SIG-M5 treated with dmso at 0.1 percent for 504 hours (cell line): Measurements from ENCODE around the gene HES4.
"Not testable (repeated sequence)": the region's sequence is repeated elsewhere in the genome, so short reads cannot be mapped to it uniquely, and the experiment has no call there.

Source experiments
- DNase-seq: peaks from one replicate; lab custom pipeline; 2025; ENCODE audit not compliant: unreplicated experiment; lab: John Stamatoyannopoulos, UW

HES4 gene

GRCh38 chr1:981491-981954, 18.4 kb downstream of the HES4 start:
- DNase-seq, result no peak

DNA sequence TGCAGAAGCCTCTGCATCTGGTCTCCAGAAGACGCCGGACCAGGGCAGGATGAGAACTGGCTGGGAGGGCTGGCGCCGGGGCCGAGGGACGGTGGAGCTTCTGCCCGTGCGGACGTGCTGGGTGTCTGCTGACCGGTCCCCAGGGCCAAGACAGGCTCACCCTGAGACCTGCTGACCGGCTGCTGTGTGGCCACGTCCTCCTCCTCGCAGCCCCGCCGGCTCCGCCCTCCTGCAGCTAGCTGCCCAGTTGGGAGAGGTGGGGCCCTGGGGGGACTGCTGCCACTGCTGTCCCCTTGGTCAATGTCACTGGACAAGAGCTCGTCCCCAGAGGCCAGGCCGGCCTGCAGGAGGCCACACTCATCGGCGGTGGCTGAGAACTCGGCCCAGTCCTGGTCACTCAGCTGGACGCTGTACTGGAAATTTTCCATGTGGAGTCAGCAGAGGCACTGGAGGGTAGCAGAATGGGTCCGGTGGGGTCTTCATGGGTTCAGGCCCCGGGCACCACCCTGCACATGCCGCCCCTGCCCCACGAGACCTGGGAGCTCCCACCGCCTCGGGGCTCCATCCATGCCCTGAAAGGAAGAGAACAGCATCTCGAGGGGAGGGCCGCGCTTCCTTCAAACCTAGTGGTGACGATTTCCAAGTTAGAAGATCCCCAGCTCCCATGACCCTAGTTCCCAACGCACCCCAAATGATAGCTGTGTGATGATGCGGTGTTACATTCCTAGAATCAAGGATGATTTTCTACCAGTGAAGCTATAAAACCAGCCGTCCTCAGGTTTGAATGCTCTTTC, 19.1 kb downstream of the HES4 start:
- DNase-seq, result no peak

DNA sequence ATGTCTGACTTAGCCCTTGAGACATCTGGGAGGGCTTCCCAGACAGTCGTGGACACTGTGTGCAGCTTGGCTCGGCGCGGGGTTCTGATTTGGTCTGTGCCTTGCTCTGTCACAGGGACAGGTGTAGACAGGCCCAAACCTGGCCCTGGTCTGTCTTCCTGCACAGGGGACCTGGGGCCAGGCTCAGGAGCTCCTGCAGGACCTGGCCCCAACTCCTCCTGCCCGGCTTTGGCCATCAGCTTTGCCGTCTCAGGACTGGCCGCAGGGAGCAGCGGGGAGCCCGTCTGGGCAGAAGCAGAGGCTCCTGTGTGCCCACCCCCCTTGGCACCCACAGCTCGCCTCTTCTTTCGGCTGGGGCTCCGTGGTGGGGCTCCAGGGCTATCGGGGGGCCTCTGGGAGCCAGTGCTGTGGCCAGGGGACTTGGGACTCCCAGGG, 19.7 kb downstream of the HES4 start:
- DNase-seq, result no peak

GRCh38 chr1:979744-980072, 20.2 kb downstream of the HES4 start:
- no peak for DNase-seq

DNA sequence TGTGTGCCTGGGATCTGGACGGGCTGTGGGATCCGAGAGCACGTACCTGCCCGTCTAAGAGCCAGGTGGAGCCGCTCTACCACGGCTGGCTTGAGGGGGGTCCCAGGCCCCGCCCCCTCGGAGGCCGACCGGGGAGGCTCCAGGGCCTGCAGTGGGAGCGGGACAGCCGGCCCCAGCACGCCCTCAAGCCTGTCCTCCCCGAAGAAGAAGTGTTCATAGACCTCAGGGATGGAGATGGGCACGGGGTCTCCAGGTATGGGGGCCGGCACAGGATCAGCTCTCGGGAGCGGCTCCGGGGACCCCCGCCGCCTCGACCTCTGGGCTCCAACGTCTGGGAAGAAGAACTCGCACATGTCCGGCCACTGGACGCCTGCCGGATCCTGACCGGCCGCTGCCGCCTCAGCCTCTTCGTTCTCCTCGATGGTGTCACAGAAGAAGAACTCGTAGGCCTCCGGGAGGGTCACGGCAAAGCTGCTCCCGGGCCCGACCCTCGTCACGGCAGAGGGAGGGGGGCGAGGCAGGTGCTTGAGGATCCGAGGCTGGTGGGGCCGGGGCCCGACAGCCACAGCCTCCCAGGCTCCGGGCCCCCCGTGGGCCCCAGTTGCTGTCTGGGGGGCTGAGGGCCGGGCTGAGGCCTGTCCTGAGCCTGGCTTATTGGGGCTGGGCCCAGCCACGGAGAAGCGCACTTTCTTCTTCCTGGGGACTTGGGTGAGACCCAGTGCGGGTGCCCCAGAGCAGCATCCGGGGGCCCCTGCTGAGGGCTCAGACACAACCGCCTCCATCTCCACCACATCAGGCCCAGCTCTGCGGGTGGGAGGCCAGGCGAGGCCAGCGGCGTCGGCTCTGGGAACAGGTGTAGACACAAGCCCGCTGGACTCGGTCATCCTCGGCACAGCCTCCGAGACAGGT, 20.8 kb downstream of the HES4 start:
- DNase-seq, result no peak

DNA sequence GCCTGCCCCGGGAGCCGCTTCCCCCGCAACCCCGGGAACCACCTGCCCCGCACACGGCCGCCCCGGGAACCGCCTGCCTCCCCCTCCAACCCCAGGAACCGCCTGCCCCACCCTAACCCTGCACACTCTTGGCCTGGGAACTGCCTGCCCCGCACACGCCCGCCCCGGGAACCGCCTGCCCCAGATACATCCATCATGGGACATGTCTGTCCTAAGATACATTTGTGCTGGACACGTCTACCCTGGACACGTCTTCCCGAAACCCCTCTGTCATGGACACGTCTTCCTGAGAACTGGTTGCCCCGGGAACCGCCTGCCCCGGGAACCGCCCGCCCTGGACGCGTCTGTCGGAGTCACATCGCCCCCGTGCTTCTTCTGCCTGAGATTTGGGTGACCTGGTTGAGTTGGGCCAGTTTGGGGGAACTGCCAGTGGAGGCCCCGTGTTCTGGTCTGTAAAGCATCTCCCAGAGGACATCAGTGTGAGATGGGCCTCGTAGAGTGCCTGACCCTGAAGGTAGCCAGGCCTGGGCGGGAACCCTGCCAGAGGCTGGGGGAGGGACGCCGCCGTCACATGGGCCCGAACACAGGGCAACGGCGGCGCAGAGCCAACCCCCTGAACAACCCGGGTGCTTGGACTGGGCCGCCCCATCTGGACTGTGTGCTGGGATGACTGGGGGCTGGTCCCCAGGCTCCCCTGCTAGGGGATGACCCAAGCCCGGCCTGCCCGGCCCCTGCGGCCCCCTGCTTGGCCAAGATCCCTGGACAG, 21.6 kb downstream of the HES4 start:
- DNase-seq, result no peak

GRCh38 chr1:976791-977190, 23.1 kb downstream of the HES4 start:
- not testable (repeated sequence) for DNase-seq

DNA sequence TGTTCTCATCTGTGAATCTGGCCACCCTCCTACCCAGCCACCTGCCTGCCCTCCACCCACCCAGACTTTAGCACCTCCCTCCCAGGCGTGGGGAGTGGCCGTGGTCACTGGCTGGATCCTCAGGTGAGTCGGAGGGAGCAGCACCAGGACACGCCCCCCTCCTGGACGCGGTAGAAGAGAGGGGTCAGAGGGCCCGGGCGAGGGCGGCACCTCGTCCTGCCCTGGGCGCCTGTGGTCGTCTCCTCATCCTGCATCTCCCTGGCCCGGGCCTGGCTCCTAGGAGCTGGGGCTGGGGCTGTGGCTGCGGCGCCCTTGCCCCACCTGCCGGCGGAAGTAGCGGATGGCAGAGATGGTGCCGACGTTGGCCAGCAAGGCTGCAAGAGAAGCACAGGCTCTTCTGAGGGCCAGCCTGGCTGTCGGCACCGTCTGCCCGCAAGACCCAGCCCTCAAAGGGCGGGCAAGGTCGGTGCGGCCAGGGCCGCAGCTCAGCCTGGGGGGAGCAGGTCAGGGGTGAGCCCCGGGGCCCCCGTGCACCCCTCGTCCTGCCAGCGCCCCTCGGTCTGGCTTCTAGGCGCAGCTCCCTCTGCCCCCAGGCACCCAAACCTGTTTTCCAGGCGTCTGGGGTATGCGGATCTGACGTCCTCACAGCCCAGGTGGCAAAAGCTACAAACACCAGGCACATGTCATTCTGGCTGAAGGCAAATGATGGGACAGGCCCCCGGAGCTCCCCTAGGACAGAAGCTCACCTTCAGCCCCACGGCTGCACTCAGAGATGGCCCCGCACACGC, 23.8 kb downstream of the HES4 start:
- peak; percentile 46 for DNase-seq

GRCh38 chr1:975365-975764, 24.5 kb downstream of the HES4 start:
- DNase-seq, result no peak

GRCh38 chr1:974687-975328, 25.1 kb downstream of the HES4 start:
- DNase-seq, result no peak

- no peak for DNase-seq
Measured at GRCh38 chr1:974293-974640, 25.6 kb downstream of the HES4 start.

DNA sequence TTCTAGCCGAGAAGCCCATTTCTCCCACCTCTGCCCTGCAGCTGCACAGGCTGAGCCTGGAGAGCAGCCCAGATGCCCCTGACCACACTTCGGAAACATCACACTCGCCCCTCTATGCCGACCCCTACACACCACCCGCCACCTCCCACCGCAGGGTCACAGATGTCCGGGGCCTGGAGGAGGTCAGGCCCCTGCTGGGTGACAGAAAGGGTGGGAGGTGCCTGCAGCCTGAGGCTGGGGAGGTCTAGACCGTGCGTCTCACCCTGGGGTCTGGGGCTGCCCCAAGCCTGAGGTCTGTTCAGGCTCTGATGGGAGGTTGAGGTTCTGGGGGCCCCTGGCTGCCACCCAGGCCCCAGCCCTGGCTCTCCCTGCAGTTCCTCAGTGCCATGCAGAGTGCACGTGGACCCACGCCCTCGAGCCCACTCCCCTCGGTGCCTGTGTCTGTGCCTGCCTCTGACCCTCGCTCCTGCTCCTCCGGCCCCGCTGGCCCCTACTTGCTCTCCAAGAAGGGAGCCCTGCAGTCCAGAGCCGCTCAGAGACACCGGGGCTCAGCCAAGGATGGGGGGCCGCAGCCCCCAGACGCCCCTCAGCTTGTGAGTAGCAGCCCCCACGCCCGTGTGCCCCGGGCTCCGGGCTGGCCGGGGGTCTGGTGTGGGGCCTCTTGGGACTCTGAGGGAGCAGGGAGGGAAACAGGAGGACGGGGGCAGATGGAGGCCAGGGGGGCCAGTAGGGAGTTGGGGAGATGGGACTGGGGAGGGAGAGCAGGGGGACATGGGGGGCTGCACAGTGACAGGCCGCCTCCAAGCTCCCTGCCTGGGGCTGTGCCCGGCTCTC, 26.2 kb downstream of the HES4 start:
- DNase-seq, result no peak

DNA sequence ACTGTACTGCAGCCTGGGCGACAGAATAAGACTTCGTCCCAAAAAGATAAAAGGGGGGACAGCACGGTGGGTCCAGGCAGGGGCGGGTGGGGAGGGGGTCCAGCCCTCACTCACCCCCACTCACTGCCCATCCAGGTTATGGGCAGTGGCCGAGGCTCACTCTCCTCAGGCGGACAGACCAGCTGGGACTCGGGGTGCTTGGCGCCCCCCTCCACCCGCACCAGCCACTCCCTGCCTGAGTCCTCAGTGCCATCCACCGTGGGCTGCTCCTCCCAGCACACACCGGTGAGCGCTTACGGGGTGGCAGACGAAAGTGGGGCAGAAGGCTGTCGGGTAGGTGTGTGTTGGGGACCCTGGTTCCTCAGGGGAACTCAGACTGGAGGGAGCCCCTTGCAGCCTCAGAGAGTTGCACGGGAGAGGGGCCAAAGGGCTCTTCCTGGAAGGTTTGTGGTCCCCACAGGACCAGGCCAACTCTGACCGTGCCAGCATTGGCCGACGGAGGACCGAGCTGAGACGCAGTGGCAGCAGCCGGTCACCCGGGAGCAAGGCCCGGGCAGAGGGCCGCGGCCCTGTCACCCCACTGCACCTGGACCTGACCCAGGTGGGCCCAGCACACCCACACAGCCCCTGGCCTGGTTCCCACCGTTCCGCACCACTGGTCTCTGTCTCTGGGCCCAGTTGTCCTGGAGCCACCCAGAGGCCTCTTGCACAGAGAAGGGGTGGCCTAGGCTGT, 27.0 kb downstream of the HES4 start:
- no peak for DNase-seq

DNA sequence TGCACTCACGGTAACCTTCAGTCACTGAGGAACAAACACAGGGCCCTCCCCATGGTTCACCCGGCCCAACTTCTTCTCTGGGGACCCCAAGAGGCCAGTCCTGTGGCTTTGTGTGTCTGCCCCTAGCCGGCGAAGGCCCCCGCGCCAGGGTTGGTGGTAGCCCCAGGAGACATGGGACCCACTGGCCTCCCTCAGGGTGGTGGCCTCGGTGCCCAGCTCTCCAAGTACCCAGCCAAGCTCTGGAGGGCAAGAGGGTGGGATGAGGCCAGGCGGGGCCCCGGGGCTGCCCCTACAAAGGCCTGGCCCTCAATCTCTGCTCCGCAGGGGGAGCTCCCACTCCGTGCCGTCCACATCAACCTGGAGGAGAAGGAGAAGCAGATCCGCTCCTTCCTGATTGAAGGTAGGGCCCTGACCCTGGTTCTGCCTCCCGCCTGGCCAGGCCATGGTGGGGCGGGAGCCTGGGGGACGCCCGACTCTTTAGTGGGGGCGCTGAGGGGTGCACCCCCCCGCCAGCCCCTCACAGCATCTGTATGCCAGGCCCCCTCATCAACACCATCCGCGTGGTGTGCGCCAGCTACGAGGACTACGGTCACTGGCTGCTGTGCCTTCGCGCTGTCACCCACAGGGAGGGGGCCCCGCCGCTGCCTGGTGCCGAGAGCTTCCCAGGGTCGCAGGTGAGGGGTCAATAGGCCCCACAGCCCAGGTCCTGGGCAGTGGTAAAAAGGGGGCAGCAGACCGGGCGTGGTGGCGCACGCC, 28.0 kb downstream of the HES4 start:
- DNase-seq, result no peak

- no peak for DNase-seq
Measured at GRCh38 chr1:970973-971730, 28.7 kb downstream of the HES4 start.

- DNase-seq, result no peak
Measured at GRCh38 chr1:970242-970972, 29.5 kb downstream of the HES4 start.
